ENCODE data around the gene GNL1. TPM values are rescaled to one million over a fixed set of nuclear protein-coding genes. Genes with fewer than 3 reads are reported as not detected.
A peak's percentile ranks its signal among the peaks of the same experiment; 100 is the strongest.

GNL1 gene
- total and polyA plus RNA-seq, 9 of the 15 experiments (the other 6 are each of a cell fraction or from before 2014, with no cell fraction given), result 0.73 to 112 (median 58.0) TPM

- TF ChIP-seq CTCF (IDR thresholded peaks at IDR 0.05 in 2 of 3, conservative IDR thresholded peaks at IDR 0.05 in 1 of 3; ENCODE audit: insufficient read depth in 2 of 3, low read depth in 1 of 3, low read length in 3 of 3) (0 out of 6 replicates have a peak, but pooled peaks of 1 of the 3 experiments have one; percentile 3), ZBED1 (IDR thresholded peaks at IDR 0.05) (no peak), RB1 (IDR thresholded peaks at IDR 0.05; ENCODE audit: low read depth) (no peak; the same call in 1 of the 2 replicates), YY1 (IDR thresholded peaks at IDR 0.05; ENCODE audit: borderline replicate concordance in 1 of 3, control insufficient read depth in 1 of 3, extremely low read depth in 1 of 3, insufficient read depth in 3 of 3, insufficient read length in 1 of 3, insufficient replicate concordance in 2 of 3, low read depth in 1 of 3, low read length in 2 of 3) (peak; percentile 66 to 94 (median 89)), POLR2H (tag; IDR thresholded peaks at IDR 0.05; ENCODE audit: low read depth) (peak; percentile 78), ZNF75A (CRISPR knock-in tag; IDR thresholded peaks at IDR 0.05) (no peak), POLR2AphosphoS2 (IDR thresholded peaks at IDR 0.05; ENCODE audit: low read length) (peak; percentile 91), ZNF717 (CRISPR knock-in tag; IDR thresholded peaks at IDR 0.05) (no peak), TRIM24 (IDR thresholded peaks at IDR 0.05) (peak; percentile 24 to 86; a peak in 2 of 4 replicates), DIDO1 (tag; IDR thresholded peaks at IDR 0.05; ENCODE audit: low read depth) (peak; percentile 93), RFX1 (IDR thresholded peaks at IDR 0.05) (peak; percentile 100)
- TF ChIP-seq, protein P1, sequence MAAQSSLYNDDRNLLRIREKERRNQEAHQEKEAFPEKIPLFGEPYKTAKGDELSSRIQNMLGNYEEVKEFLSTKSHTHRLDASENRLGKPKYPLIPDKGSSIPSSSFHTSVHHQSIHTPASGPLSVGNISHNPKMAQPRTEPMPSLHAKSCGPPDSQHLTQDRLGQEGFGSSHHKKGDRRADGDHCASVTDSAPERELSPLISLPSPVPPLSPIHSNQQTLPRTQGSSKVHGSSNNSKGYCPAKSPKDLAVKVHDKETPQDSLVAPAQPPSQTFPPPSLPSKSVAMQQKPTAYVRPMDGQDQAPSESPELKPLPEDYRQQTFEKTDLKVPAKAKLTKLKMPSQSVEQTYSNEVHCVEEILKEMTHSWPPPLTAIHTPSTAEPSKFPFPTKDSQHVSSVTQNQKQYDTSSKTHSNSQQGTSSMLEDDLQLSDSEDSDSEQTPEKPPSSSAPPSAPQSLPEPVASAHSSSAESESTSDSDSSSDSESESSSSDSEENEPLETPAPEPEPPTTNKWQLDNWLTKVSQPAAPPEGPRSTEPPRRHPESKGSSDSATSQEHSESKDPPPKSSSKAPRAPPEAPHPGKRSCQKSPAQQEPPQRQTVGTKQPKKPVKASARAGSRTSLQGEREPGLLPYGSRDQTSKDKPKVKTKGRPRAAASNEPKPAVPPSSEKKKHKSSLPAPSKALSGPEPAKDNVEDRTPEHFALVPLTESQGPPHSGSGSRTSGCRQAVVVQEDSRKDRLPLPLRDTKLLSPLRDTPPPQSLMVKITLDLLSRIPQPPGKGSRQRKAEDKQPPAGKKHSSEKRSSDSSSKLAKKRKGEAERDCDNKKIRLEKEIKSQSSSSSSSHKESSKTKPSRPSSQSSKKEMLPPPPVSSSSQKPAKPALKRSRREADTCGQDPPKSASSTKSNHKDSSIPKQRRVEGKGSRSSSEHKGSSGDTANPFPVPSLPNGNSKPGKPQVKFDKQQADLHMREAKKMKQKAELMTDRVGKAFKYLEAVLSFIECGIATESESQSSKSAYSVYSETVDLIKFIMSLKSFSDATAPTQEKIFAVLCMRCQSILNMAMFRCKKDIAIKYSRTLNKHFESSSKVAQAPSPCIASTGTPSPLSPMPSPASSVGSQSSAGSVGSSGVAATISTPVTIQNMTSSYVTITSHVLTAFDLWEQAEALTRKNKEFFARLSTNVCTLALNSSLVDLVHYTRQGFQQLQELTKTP (IDR thresholded peaks at IDR 0.05; ENCODE audit: low read depth in 1 of 2, partially characterized antibody in 2 of 2), result peak in 1 of 2 experiments; percentile 80
- TF ChIP-seq, protein P2, sequence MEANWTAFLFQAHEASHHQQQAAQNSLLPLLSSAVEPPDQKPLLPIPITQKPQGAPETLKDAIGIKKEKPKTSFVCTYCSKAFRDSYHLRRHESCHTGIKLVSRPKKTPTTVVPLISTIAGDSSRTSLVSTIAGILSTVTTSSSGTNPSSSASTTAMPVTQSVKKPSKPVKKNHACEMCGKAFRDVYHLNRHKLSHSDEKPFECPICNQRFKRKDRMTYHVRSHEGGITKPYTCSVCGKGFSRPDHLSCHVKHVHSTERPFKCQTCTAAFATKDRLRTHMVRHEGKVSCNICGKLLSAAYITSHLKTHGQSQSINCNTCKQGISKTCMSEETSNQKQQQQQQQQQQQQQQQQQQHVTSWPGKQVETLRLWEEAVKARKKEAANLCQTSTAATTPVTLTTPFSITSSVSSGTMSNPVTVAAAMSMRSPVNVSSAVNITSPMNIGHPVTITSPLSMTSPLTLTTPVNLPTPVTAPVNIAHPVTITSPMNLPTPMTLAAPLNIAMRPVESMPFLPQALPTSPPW (CRISPR knock-in tag; IDR thresholded peaks at IDR 0.05), result peak; percentile 77
- TF ChIP-seq, protein P3, sequence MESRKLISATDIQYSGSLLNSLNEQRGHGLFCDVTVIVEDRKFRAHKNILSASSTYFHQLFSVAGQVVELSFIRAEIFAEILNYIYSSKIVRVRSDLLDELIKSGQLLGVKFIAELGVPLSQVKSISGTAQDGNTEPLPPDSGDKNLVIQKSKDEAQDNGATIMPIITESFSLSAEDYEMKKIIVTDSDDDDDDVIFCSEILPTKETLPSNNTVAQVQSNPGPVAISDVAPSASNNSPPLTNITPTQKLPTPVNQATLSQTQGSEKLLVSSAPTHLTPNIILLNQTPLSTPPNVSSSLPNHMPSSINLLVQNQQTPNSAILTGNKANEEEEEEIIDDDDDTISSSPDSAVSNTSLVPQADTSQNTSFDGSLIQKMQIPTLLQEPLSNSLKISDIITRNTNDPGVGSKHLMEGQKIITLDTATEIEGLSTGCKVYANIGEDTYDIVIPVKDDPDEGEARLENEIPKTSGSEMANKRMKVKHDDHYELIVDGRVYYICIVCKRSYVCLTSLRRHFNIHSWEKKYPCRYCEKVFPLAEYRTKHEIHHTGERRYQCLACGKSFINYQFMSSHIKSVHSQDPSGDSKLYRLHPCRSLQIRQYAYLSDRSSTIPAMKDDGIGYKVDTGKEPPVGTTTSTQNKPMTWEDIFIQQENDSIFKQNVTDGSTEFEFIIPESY (CRISPR knock-in tag; IDR thresholded peaks at IDR 0.05), result peak; percentile 57; the same call in 1 of the 2 replicates
- TF ChIP-seq, protein P4, sequence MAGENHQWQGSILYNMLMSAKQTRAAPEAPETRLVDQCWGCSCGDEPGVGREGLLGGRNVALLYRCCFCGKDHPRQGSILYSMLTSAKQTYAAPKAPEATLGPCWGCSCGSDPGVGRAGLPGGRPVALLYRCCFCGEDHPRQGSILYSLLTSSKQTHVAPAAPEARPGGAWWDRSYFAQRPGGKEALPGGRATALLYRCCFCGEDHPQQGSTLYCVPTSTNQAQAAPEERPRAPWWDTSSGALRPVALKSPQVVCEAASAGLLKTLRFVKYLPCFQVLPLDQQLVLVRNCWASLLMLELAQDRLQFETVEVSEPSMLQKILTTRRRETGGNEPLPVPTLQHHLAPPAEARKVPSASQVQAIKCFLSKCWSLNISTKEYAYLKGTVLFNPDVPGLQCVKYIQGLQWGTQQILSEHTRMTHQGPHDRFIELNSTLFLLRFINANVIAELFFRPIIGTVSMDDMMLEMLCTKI (IDR thresholded peaks at IDR 0.05; ENCODE audit: partially characterized antibody), result no peak
Measured at GRCh38 chr6:30556906-30557682, 805 bp upstream of the GNL1 start, which contains the start of gene PRR3 (continued).

All from K562 (cell line).